SKM-1 (cell line): ENCODE results near the gene RTN4RL2.

Experiments
- DNase-seq: peaks from one replicate; lab custom pipeline; 2025; ENCODE audit not compliant: unreplicated experiment; lab: John Stamatoyannopoulos, UW

RTN4RL2 gene

GRCh38 chr11:57498540-57498939 is 38.2 kb downstream of the RTN4RL2 start:
- DNase-seq = no peak

GRCh38 chr11:57499413-57499982 is 39.2 kb downstream of the RTN4RL2 start:
- no peak for DNase-seq

GRCh38 chr11:57499983-57500461 is 39.7 kb downstream of the RTN4RL2 start:
- DNase-seq = no peak

GRCh38 chr11:57500515-57500914 is 40.2 kb downstream of the RTN4RL2 start:
- DNase-seq = no peak

- DNase-seq = no peak
Observed at GRCh38 chr11:57500926-57501325, 40.6 kb downstream of the RTN4RL2 start.

- no peak for DNase-seq
Observed at GRCh38 chr11:57501953-57502352, 41.6 kb downstream of the RTN4RL2 start.

GRCh38 chr11:57502376-57502775 is 42.0 kb downstream of the RTN4RL2 start:
- no peak for DNase-seq

GRCh38 chr11:57502870-57503269 is 42.5 kb downstream of the RTN4RL2 start:
- no peak for DNase-seq

- no peak for DNase-seq
Observed at GRCh38 chr11:57504511-57504910, 44.2 kb downstream of the RTN4RL2 start.

- no peak for DNase-seq
Observed at GRCh38 chr11:57506522-57506921, 46.2 kb downstream of the RTN4RL2 start.

GRCh38 chr11:57508341-57509170 is 48.2 kb downstream of the RTN4RL2 start:
- DNase-seq = no peak

- no peak for DNase-seq
Observed at GRCh38 chr11:57511741-57512430, 51.6 kb downstream of the RTN4RL2 start.

GRCh38 chr11:57512646-57513451 is 52.5 kb downstream of the RTN4RL2 start:
- DNase-seq = no peak

- no peak for DNase-seq
Observed at GRCh38 chr11:57513452-57513795, 53.1 kb downstream of the RTN4RL2 start.

- no peak for DNase-seq
Observed at GRCh38 chr11:57513911-57514537, 53.7 kb downstream of the RTN4RL2 start.

GRCh38 chr11:57514538-57515331 is 54.4 kb downstream of the RTN4RL2 start:
- DNase-seq = no peak

GRCh38 chr11:57515332-57516060 is 55.2 kb downstream of the RTN4RL2 start, which contains the start of gene SLC43A1:
Gene SLC43A1 (minus strand): TSS chr11:57515702. CDS start chr11:57514111, 1,591 bp downstream.
- no peak for DNase-seq

- no peak for DNase-seq
Observed at GRCh38 chr11:57516061-57516443, 55.7 kb downstream of the RTN4RL2 start.

- DNase-seq = no peak
Observed at GRCh38 chr11:57521116-57521515, 60.8 kb downstream of the RTN4RL2 start.
